GM18858 (cell line): Measurements from ENCODE around the gene DPP7.

Experiments used
- ATAC-seq: cut with Tn5 transposase; IDR thresholded peaks from one replicate; pipeline ENCODE4 v1.9.1; 2021; ENCODE audit not compliant: unreplicated experiment

Gene DPP7

DNA sequence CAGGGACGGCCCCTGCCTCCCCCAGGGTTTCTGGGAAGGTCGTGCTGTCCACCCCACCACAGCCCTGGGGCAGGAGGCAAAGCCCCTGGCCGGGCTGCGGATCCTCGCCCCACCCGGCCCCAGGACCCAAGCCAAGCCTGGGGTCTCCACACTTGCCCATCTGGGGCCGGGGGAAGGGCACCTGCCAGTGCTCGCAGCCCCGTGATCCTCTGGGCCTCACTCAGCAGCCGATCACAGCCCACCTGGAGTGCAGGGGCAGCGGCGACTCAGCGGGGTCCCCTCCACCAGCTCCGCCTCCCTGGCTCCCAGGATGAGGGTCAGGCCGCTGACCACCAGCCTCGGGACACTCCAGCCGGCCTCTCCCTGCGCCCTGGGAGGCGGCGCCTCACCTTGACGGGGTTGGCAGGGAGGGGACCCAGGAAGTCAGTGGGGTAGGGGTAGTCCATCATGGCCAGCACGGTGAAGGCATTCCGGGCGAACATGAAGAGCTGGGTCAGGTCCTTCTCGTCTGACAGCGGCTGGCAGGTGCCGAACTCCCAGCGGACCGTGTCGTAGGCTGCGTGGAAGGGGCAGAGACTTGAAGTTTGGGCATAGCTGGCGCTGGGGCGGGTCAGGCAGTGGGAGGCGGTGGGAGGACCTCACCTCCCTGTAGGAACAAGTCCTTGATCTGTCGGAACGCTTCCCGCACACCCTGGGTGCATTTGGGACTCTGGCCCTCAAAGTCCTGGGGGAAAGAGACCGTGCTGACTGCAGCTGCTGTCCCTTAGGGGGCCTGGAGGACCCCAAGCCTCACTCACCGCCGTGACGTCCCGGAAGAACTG, 1.8 kb downstream of the DPP7 start:
- no peak for ATAC-seq

DNA sequence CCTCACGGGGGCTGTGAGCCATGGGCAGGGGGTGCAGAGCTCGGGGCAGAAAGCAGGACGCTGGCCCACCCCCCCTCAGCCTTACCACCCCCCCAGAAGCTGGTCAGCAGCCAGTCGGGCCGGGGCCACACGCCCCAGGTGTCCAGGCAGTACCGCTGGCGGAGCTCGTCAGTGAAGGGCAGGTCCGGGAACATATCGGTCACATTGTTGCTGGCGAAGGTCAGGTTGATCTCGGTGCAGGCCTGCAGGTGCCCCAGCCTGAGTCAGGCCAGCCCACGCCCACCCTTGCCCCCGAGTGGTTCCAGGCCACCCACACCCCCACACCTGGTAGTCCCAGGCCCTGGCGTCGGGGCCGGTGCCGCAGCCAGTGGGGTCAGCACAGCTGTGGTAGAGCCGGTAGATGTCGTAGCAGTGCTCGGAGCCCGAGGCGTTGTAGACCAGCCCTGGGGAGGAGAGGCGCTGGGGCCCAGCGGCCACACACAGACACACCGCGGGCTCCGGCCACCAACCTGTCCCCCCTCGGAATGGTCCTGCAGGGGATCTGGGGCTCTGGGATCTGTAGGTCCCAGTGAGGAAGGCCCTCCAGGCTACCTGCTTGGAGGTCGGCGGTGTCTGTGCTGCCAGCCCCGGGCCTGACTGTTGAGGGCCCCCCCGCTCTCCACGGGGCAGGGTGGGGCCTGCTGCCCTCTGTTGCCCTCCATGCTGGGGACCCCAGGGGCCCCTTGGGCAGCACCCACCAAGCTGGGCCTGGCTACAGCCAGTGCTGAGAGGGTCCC, 2.6 kb downstream of the DPP7 start:
- ATAC-seq: no peak

DNA sequence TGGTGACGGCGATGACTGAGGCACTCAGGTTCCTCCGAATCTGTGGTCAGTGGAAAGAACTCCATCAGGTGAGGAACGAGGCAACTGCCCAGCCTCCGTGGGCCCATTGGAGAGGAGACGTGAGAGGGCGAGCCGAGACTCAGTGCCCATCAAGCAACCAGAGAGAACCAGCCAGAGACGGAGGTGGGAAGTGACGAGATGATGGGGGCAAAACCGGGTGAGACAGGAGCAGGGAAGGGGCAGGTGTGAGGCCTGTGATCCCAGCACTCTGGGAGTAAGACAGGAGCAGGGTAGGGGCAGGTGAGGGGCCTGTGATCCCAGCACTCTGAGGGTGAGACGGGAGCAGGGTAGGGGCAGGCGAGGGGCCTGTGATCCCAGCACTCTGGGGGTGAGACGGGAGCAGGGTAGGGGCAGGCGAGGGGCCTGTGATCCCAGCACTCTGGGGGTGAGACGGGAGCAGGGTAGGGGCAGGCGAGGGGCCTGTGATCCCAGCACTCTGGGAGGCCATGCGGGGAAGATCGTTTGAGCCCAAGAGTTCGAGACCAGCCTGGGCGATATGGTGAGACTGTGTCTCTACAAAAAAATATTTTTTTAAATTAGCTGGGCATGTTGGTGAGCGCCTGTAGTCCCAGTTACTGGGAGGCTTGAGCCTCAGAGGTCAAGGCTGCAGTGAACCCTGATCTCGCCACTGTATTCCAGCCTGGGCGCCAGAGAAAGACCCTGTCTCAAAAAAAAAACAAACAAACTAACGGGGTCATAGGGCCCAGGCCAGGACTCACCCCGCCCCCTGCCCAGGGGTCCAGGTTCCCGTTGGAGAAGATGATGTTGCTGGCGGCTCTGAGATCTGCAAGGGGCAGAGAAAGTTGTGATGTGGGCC, 3.4 kb downstream of the DPP7 start:
- ATAC-seq: no peak

DNA sequence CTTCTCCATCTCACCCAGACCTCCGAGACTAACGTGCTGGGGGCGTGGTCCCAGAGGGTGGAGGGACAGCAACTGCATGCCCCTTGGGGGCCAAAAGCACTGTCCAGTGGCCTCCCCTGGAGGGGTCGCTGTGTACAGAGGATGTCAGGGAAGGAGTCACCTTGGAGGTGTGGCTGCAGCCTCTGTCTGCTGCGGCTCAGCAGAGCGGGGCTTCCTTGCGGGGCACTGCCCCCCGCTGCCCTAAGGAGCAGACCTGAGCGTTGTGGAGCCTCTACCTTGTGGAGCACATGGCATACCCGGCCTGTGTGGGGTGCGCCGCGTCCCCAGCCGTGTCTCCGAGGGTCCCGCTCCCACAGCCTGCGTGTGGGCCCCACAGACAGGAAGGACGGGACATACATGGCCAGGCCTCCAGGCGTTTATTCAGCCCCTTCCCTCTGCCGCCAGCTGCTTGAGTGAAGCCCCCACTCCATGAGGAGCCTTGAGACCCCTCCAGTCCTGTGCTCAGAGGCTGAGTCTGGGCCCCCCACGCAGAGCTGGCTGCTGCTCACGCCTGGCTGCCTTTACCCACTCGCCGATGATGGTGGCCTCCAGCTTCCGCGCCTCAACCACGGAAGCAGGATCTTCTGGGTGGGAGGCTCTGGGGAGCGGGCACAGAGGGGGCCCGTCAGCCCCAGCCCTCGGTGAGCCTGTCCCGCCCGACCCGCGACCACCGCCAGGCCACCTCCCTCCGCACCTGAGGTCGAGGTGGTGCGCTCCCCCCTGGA, 4.2 kb downstream of the DPP7 start:
- no peak for ATAC-seq

- no peak for ATAC-seq
Measured at GRCh38 chr9:137109250-137110146, 5.0 kb downstream of the DPP7 start.

- ATAC-seq: no peak
Measured at GRCh38 chr9:137108608-137109249, 5.8 kb downstream of the DPP7 start.

GRCh38 chr9:137107982-137108381, 6.6 kb downstream of the DPP7 start:
- no peak for ATAC-seq

GRCh38 chr9:137107312-137107921, 7.1 kb downstream of the DPP7 start:
- no peak for ATAC-seq

DNA sequence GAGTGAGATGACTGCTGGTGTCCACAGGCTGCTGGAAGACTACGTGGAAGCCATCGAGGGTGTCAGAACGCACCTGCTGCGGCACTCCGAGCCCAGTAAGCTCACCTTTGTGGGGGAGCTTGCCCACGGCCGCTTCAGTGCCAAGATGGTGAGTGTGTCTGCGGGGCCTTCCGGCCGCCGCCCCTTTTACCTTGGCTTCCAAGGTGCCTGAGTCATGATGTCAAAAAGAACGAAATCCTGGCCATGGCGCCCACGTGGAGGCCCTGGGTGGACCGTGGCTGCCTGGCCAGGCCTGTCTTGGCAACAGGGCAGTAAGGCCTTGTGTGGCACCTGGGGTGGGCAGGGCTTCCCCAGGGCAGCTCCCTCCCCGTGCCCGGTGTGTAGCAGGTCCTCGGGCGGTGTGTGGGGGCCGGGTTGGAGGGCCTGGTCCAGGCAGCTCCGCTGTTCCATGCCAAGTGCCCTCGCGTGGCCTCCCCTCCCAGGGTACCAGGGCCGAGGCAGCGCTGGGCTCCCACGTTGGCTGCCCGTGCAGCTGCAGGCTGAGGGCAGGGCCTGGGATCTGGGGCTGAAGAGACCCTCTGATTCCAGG, 7.8 kb downstream of the DPP7 start:
- no peak for ATAC-seq

- ATAC-seq: no peak
Measured at GRCh38 chr9:137105814-137106661, 8.5 kb downstream of the DPP7 start.

DNA sequence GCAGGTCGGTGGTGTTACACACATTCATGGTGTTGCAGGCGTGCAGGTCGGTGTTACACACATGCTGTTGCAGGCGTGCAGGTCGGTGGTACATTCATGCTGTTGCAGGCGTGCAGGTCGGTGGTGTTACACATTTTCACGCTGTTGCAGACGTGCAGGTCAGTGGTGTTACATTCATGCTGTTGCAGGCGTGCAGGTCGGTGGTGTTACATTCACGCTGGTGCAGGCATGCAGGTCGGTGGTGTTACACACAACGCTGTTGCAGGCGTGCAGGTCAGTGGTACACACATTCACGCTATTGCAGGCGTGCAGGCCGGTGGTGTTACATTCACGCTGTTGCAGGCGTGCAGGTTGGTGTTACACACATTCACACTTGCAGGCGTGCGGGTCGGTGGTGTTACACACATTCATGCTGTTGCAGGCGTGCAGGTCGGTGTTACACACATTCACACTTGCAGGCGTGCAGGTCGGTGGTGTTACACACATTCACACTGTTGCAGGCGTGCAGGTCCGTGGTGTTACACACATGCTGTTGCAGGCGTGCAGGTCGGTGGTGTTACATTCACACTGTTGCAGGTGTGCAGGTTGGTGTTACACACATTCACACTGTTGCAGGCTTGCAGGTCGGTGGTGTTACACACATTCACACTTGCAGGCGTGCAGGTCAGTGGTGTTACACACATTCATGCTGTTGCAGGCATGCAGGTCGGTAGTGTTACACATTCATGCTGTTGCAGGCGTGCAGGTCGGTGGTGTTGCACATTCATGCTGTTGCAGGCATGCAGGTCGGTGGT, 11.1 kb downstream of the DPP7 start:
- no peak for ATAC-seq

GRCh38 chr9:137099231-137099630, 15.3 kb downstream of the DPP7 start:
- no peak for ATAC-seq

GRCh38 chr9:137097761-137098462, 16.6 kb downstream of the DPP7 start:
- ATAC-seq: no peak

DNA sequence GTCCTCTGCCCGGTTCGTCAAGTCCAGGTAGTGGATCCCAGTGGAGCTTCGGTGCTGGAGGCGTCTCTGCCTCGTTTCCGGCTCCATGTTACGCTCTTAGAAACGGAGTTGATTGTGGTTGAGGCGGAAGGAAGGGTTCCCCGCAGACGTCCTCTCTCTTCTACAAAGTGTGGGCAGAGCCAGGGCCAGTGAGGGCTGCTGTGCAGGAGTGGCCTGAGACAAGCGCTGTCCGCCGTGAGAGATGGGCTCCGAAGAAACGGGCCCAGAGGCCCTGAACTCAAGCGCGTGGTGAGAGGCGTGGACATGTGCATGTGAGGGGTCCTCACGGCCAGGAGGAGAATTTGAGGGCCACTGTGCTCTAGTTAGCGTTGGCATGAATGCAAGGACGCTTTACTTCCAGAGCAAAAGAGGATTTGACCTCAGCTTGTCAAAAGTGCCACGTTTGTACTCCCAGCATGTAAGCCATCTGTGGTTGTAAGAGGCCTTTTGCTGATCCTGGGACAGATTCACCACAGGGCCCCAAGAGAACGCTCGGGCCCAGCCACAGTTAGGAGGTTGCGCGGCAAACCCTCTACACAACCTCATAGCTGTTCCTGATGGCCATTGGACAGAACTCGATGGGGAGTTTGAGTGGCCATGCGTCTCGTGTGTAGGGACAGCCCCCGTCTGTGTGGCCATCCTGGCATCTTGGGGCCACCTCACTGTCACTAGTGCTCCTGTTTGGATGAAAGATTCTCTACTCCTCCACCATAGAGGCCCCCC, 17.6 kb downstream of the DPP7 start:
- no peak for ATAC-seq
